HepG2 (cell line): ENCODE measurements around the gene UGP2. TPM values are rescaled to one million over a fixed set of nuclear protein-coding genes. Genes with fewer than 3 reads are reported as not detected.
"Not testable (repeated sequence)": the region's sequence is repeated elsewhere in the genome, so short reads cannot be mapped to it uniquely, and the experiment has no call there.

Experiments used
- ATAC-seq: fragments of 200-7000 bp; cut with Tn5 transposase; 3 replicates; pipeline ENCODE4 v1.9.1; 2020; ENCODE audit warnings: mild to moderate bottlenecking, moderate library complexity
- BruUV-seq: library from RNA; stranded (reverse); fragments of 400-500 nt; replicated peaks from 2 replicates; lab custom pipeline; 2021; lab: Mats Ljungman, UMichigan
- CTCF ChIA-PET: fragments of 300-600 bp; formaldehyde crosslinking; extraction: SDS; loops from one replicate; lab custom pipeline; 2021; ENCODE audit warnings: low total read pairs, inconsistent platforms, low intra/inter-chr PET ratio; lab: Yijun Ruan, JAX
- POLR2A ChIA-PET: fragments of 350-600 bp; sonication (Branson Sonifier 250); formaldehyde crosslinking; loops from one replicate; lab custom pipeline; 2020; ENCODE audit warnings: antibody characterized with exemption, inconsistent platforms; lab: Yijun Ruan, JAX
- DNase-seq: peaks from one replicate; pipeline ENCODE4 v3.0.0-alpha.2; 2015; ENCODE audit warnings: low spot score
- FAIRE-seq: peaks from 3 replicates; lab custom pipeline; 2011; peaks lifted over from hg19 to GRCh38; lab: Jason Lieb, UNC
- H2AFZ ChIP-seq: one replicate; pipeline ENCODE4 v1.6.1; 2011; ENCODE audit warnings: low read length, inconsistent platforms
- H3K27ac ChIP-seq: fragments of 300-600 bp; 3 replicates; pipeline ENCODE4 v1.8.0; 2011; ENCODE audit warnings: mixed run types, mild to moderate bottlenecking, mixed read lengths, low read length, inconsistent platforms; ENCODE audit not compliant: insufficient read depth; ENCODE audit errors: extremely low read length
- H3K27me3 ChIP-seq, 2 experiments: fragments of 200-600 bp in 1 of 2; 2 replicates in 1 of 2; 3 replicates in 1 of 2; pipeline versions ENCODE4 v1.6.0 to v1.8.0; 2011; ENCODE audit warnings: low read length in 2 of 2, mild to moderate bottlenecking in 2 of 2, moderate library complexity in 2 of 2, inconsistent platforms in 1 of 2; ENCODE audit not compliant: insufficient read depth in 2 of 2, control insufficient read depth in 1 of 2
- H3K36me3 ChIP-seq, 2 experiments: fragments of 200-600 bp in 1 of 2; replicated peaks in 1 of 2; 2 replicates in 1 of 2; 3 replicates in 1 of 2; pipeline versions ENCODE4 v1.5.1 to v1.8.0; 2011; ENCODE audit warnings: low read length in 2 of 2, inconsistent platforms in 1 of 2; ENCODE audit not compliant: insufficient read depth in 2 of 2, control insufficient read depth in 1 of 2
- H3K4me1 ChIP-seq: 2 replicates; pipeline ENCODE4 v1.5.1; 2012; ENCODE audit warnings: low read length, inconsistent platforms; ENCODE audit not compliant: insufficient read depth
- H3K4me2 ChIP-seq: 2 replicates; pipeline ENCODE4 v1.6.0; 2011; ENCODE audit warnings: low read depth, low read length, inconsistent platforms
- H3K4me3 ChIP-seq, 3 experiments: fragments of 200-600 bp in 1 of 3; sonication (generic), shearing (Covaris generic) in 1 of 3; replicated peaks in 1 of 3; 2 replicates each; pipeline ENCODE4 v1.5.1; 2011 to 2016; ENCODE audit warnings: low read length in 3 of 3, inconsistent platforms in 2 of 3, low read depth in 2 of 3, mild to moderate bottlenecking in 2 of 3, control low read depth in 1 of 3, mixed read lengths in 1 of 3; ENCODE audit not compliant: insufficient read depth in 1 of 3
- H3K79me2 ChIP-seq: one replicate; pipeline ENCODE4 v1.6.1; 2011; ENCODE audit warnings: low read length, inconsistent platforms; ENCODE audit not compliant: insufficient read depth
- H3K9ac ChIP-seq: 2 replicates; pipeline ENCODE4 v1.6.0; 2011; ENCODE audit warnings: mild to moderate bottlenecking, low read depth, low read length, inconsistent platforms; ENCODE audit not compliant: insufficient read depth
- H3K9me3 ChIP-seq: 2 replicates; pipeline ENCODE4 v1.5.1; 2012; ENCODE audit warnings: mild to moderate bottlenecking, low read length
- H4K20me1 ChIP-seq: 2 replicates; pipeline ENCODE4 v1.6.0; 2011; ENCODE audit warnings: inconsistent platforms, mild to moderate bottlenecking, low read length, moderate library complexity; ENCODE audit not compliant: insufficient read depth
- ARID5B ChIP-seq: IDR thresholded peaks from 2 replicates; pipeline ENCODE4 v1.4.0; 2020; ENCODE audit warnings: mild to moderate bottlenecking, missing genetic modification reagents
- CBFB ChIP-seq: sonication (generic); formaldehyde crosslinking; IDR thresholded peaks from 2 replicates; pipeline ENCODE4 v1.4.0; 2020; ENCODE audit warnings: missing genetic modification reagents
- CEBPB ChIP-seq: IDR thresholded peaks from 2 replicates; pipeline ENCODE4 v1.6.1; 2011; ENCODE audit warnings: low read depth, low read length, improper control_type of control experiment, borderline replicate concordance
- IKZF1 ChIP-seq: fragments of 450-650 bp; IDR thresholded peaks from 2 replicates; pipeline ENCODE4 v1.7.1; 2016
- KDM6A ChIP-seq: IDR thresholded peaks from 2 replicates; pipeline ENCODE4 v1.6.1; 2016; ENCODE audit warnings: low read depth
- SIN3B ChIP-seq: fragments of 150-350 bp; IDR thresholded peaks from 2 replicates; pipeline ENCODE4 v1.6.1; 2014; ENCODE audit warnings: low read length
- SMARCC2 ChIP-seq: fragments of 450-650 bp; IDR thresholded peaks from 2 replicates; pipeline ENCODE4 v1.6.1; 2017; ENCODE audit warnings: antibody characterized with exemption, mild to moderate bottlenecking
- SP5 ChIP-seq: IDR thresholded peaks from 2 replicates; pipeline ENCODE4 v1.6.1; 2016; ENCODE audit warnings: low read depth, borderline replicate concordance
- ZNF597 ChIP-seq: sonication (generic); formaldehyde crosslinking; IDR thresholded peaks from 2 replicates; pipeline ENCODE4 v1.5.0; 2020; ENCODE audit warnings: missing genetic modification reagents
- ZSCAN21 ChIP-seq: sonication (generic); formaldehyde crosslinking; IDR thresholded peaks from 2 replicates; pipeline ENCODE4 v1.8.0; 2022; ENCODE audit warnings: mild to moderate bottlenecking, missing genetic modification reagents, moderate library complexity, borderline replicate concordance
- WGBS: methylation state at CpG from one replicate; pipeline ENCODE4 v1.1.6; 2017; ENCODE audit warnings: low lambda C conversion rate; 5-methylcytosine and 5-hydroxymethylcytosine counted together
- in situ Hi-C: cut with HindIII; loops from 2 replicates; pipeline ENCODE4 v1.10.0; 2017; ENCODE audit warnings: low pct_unique_long_range_greater_than_20kb; ENCODE audit not compliant: extremely low pct_ligation_motif_present
- intact Hi-C: fragments of 100-400 bp; cut with micrococcal nuclease; formaldehyde crosslinking; loops from one replicate; pipeline ENCODE4 v1.10.0; 2022; ENCODE audit not compliant: unreplicated experiment
- polyA plus RNA-seq, 8 experiments: library from polyadenylated mRNA; depleted of rRNA in 3 of 8; stranded (reverse) in 7 of 8; unstranded in 1 of 8; fragments of >200 nt; fragmentation: Illumina TruSeq in 4 of 8; extraction: Trizol in 4 of 8; gene quantifications; 2 replicates each; pipeline versions ENCODE4 v1.2.1 to v1.2.3, GENCODE V29; 2011 to 2016; ENCODE audit warnings: low read depth in 4 of 8, missing spikeins in 1 of 8, mixed read lengths in 1 of 8; ENCODE audit not compliant: insufficient read depth in 1 of 8
- total RNA-seq, 5 experiments: library from RNA; depleted of rRNA; stranded (reverse); fragments of >200 nt; fragmentation: Illumina TruSeq; extraction: Trizol; gene quantifications; 2 replicates each; pipeline ENCODE4 v1.2.3, GENCODE V29; 2016; ENCODE audit warnings: low read depth in 1 of 5

The UGP2 gene
- total and polyA plus RNA-seq, 2 of the 13 experiments (the other 11 are each of a cell fraction or from before 2014, with no cell fraction given), result 96.0 to 134 TPM

- H3K27me3 ChIP-seq, H3K9ac ChIP-seq, H2AFZ ChIP-seq, H3K79me2 ChIP-seq, in situ Hi-C loops, H3K27ac ChIP-seq, FAIRE-seq, H3K4me1 ChIP-seq, CTCF ChIA-PET, ATAC-seq, H3K4me2 ChIP-seq, H3K9me3 ChIP-seq, intact Hi-C loops, H3K4me3 ChIP-seq, H4K20me1 ChIP-seq, BruUV-seq, DNase-seq, H3K36me3 ChIP-seq: not testable (repeated sequence)
- WGBS, result 91% methylated on average over 7 of the region's 7 CpGs
- POLR2A ChIA-PET, result interaction anchor here (1.0 kb wide), 1 partner anchor 8 kb away, joined by 5 read pairs; no protein-coding TSS in a partner anchor
- peak; percentile 37; the same call in 1 of the 2 replicates for TF ChIP-seq CEBPB
Observed at GRCh38 chr2:63811870-63812269, 29.8 kb upstream of the UGP2 start.

- H3K9ac ChIP-seq, result no peak overlapping the region
- H3K27ac ChIP-seq, result no peak overlapping the region
- no TSS peak for BruUV-seq
- POLR2A ChIA-PET, result no interaction called here
- CTCF ChIA-PET, result no interaction called here
- H3K4me3 ChIP-seq, result no peak overlapping the region
- H3K9me3 ChIP-seq, result no peaks in the 10 kb centered on the region
- in situ Hi-C loops (no loop called here), intact Hi-C loops (no loop called here)
- ATAC-seq (no peak), FAIRE-seq (no peak), DNase-seq (no peak)
- no peaks in the 10 kb centered on the region for H4K20me1 ChIP-seq
- no peak overlapping the region for H3K4me2 ChIP-seq
- H3K79me2 ChIP-seq, result no peaks in the 10 kb centered on the region
- WGBS, result 88% methylated on average over 1 of the region's 1 CpG
- H2AFZ ChIP-seq, result no peak overlapping the region
- H3K36me3 ChIP-seq, result no peaks in the 10 kb centered on the region
- peaks cover 16% of the 10 kb centered on the region for H3K4me1 ChIP-seq
- no peaks in the 10 kb centered on the region for H3K27me3 ChIP-seq
- no peak for TF ChIP-seq ZNF597 (CRISPR knock-in tag)
- TF ChIP-seq KDM6A (CRISPR knock-in tag), result no peak
- no peak for TF ChIP-seq SP5 (CRISPR knock-in tag)
- no peak for TF ChIP-seq SMARCC2
- TF ChIP-seq ARID5B, result no peak
- TF ChIP-seq IKZF1, result no peak
- no peak for TF ChIP-seq CBFB (CRISPR knock-in tag)
- no peak for TF ChIP-seq SIN3B
- no peak for TF ChIP-seq ZSCAN21
Observed at GRCh38 chr2:63814114-63814513, 27.6 kb upstream of the UGP2 start.
